ENCODE data around the gene CACNG3. TPM values are rescaled to one million over a fixed set of nuclear protein-coding genes. Genes with fewer than 3 reads are reported as not detected.
"Not testable (repeated sequence)": the region's sequence is repeated elsewhere in the genome, so short reads cannot be mapped to it uniquely, and the experiment has no call there.

The CACNG3 gene
- not detected for total RNA-seq

GRCh38 chr16:24255456-24256371 is at the start of gene CACNG3:
Gene CACNG3 (plus strand): TSS chr16:24256335. CDS start chr16:24256755, 420 bp downstream.
- POLR2A ChIA-PET = no interaction called here
- Mint-ChIP-seq H3K36me3 (ENCODE audit: low read depth) (no peaks in the 10 kb centered on the region), H3K27ac (no peak within 1 kb of the TSS), H3K27me3 (peaks cover 45% of the 10 kb centered on the region), H3K4me3 (no peak within 1 kb of the TSS), H3K4me1 (no peaks in the 10 kb centered on the region), H3K9me3 (no peaks in the 10 kb centered on the region)
- CTCF ChIA-PET = no interaction called here
- DNase-seq = peak; percentile 72

- POLR2A ChIA-PET = no interaction called here
- no peak overlapping the region for H3K4me3 Mint-ChIP-seq
- H3K27me3 Mint-ChIP-seq = no peaks in the 10 kb centered on the region
- H3K9me3 Mint-ChIP-seq = no peaks in the 10 kb centered on the region
- no peak for DNase-seq
- peaks cover 24% of the 10 kb centered on the region for H3K36me3 Mint-ChIP-seq (ENCODE audit: low read depth)
- H3K4me1 Mint-ChIP-seq = no peaks in the 10 kb centered on the region
- no peak overlapping the region for H3K27ac Mint-ChIP-seq
- CTCF ChIA-PET = interaction anchor here (0.5 to 0.7 kb wide), 3 partner anchors 16 to 928 kb away, joined by 3 to 4 read pairs (median 3); no protein-coding TSS in a partner anchor
These were observed 49.2 kb upstream of the CACNG3 start for GRCh38 chr16:24206926-24207325.

- Mint-ChIP-seq H3K27ac (no peak overlapping the region), H3K9me3 (no peaks in the 10 kb centered on the region), H3K27me3 (no peaks in the 10 kb centered on the region), H3K4me1 (no peaks in the 10 kb centered on the region), H3K36me3 (ENCODE audit: low read depth) (peaks cover 16% of the 10 kb centered on the region), H3K4me3 (no peak overlapping the region)
- CTCF ChIA-PET = interaction anchor here (0.5 to 0.8 kb wide), 2 partner anchors 104 to 137 kb away, joined by 3 read pairs; no protein-coding TSS in a partner anchor
- POLR2A ChIA-PET = no interaction called here
- DNase-seq = no peak
These were observed 47.4 kb upstream of the CACNG3 start for GRCh38 chr16:24208710-24209109.

DNA sequence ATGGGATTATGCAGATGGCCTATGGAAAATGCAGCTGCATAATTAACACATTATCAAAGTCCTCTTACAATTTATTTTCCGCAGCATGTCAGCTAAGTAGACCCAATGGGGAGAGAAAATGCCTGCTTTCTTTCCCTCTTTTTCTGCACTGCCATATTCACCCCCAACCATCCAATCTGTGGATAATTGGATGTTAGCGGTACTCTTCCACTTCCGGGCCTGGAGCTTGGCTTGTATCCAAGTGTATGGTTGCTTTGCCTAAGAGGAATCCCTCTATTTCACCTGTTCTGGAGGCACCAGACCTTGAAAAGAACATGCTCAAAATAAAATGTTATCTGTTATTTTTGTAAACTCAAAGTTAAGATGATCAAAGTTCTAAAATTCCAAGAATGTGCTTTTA is 41.1 kb upstream of the CACNG3 start:
- no peak overlapping the region for H3K27ac Mint-ChIP-seq
- no peak for DNase-seq
- POLR2A ChIA-PET = no interaction called here
- no peaks in the 10 kb centered on the region for H3K9me3 Mint-ChIP-seq
- no peaks in the 10 kb centered on the region for H3K4me1 Mint-ChIP-seq
- no peaks in the 10 kb centered on the region for H3K27me3 Mint-ChIP-seq
- no peak overlapping the region for H3K4me3 Mint-ChIP-seq
- CTCF ChIA-PET = no interaction called here
- peaks cover 14% of the 10 kb centered on the region for H3K36me3 Mint-ChIP-seq (ENCODE audit: low read depth)

GRCh38 chr16:24216961-24217360 is 39.2 kb upstream of the CACNG3 start:
- CTCF ChIA-PET = no interaction called here
- Mint-ChIP-seq H3K27ac (no peak overlapping the region), H3K36me3 (ENCODE audit: low read depth) (peaks cover 25% of the 10 kb centered on the region), H3K9me3 (no peaks in the 10 kb centered on the region), H3K27me3 (no peaks in the 10 kb centered on the region), H3K4me1 (no peaks in the 10 kb centered on the region), H3K4me3 (no peak overlapping the region)
- DNase-seq = no peak
- POLR2A ChIA-PET = no interaction called here

GRCh38 chr16:24217461-24217860 is 38.7 kb upstream of the CACNG3 start:
- no peak for DNase-seq
- Mint-ChIP-seq H3K4me1 (no peaks in the 10 kb centered on the region), H3K9me3 (no peaks in the 10 kb centered on the region), H3K36me3 (ENCODE audit: low read depth) (peaks cover 25% of the 10 kb centered on the region), H3K4me3 (no peak overlapping the region), H3K27ac (no peak overlapping the region), H3K27me3 (no peaks in the 10 kb centered on the region)
- CTCF ChIA-PET = interaction anchor here (0.6 kb wide), 1 partner anchor 656 kb away, joined by 4 read pairs; no protein-coding TSS in a partner anchor
- POLR2A ChIA-PET = no interaction called here

DNA sequence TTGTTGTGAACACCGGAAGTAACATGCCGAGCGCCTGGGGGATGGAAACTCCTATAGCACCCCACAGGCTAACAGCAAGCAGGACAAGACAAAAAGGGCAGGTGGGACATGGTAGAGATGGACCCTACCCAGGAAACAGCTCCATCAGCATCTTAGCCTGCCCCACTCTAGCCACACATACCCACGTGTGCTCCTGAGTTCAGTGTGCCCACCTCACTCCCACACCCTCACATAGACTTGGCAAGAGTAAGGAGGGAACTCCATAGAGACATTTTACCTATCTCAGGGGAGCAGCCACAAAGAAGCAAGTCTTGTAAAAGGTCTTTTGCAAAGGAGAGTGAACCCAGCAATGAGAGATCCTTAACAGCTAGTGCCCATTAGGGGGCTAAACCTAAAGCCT is 37.8 kb upstream of the CACNG3 start:
- H3K27ac Mint-ChIP-seq = no peak overlapping the region
- peaks cover 24% of the 10 kb centered on the region for H3K36me3 Mint-ChIP-seq (ENCODE audit: low read depth)
- POLR2A ChIA-PET = no interaction called here
- H3K4me1 Mint-ChIP-seq = no peaks in the 10 kb centered on the region
- no peak overlapping the region for H3K4me3 Mint-ChIP-seq
- no peaks in the 10 kb centered on the region for H3K27me3 Mint-ChIP-seq
- no peak for DNase-seq
- CTCF ChIA-PET = interaction anchor here (0.6 kb wide), 2 partner anchors 10 to 655 kb away, joined by 4 to 5 read pairs; no protein-coding TSS in a partner anchor
- no peaks in the 10 kb centered on the region for H3K9me3 Mint-ChIP-seq

- ChIA-PET CTCF (no interaction called here), POLR2A (no interaction called here)
- Mint-ChIP-seq H3K4me3 (no peak overlapping the region), H3K27me3 (no peaks in the 10 kb centered on the region), H3K36me3 (ENCODE audit: low read depth) (peaks cover 16% of the 10 kb centered on the region), H3K27ac (no peak overlapping the region), H3K4me1 (no peaks in the 10 kb centered on the region), H3K9me3 (no peaks in the 10 kb centered on the region)
- no peak for DNase-seq
These were observed 34.9 kb upstream of the CACNG3 start for GRCh38 chr16:24221219-24221618.

- ChIA-PET POLR2A (no interaction called here), CTCF (no interaction called here)
- no peak for DNase-seq
- Mint-ChIP-seq H3K27me3 (no peaks in the 10 kb centered on the region), H3K9me3 (no peaks in the 10 kb centered on the region), H3K4me1 (no peaks in the 10 kb centered on the region), H3K4me3 (no peak overlapping the region), H3K27ac (no peak overlapping the region), H3K36me3 (ENCODE audit: low read depth) (no peaks in the 10 kb centered on the region)
These were observed 27.6 kb upstream of the CACNG3 start for GRCh38 chr16:24228514-24228913.

DNA sequence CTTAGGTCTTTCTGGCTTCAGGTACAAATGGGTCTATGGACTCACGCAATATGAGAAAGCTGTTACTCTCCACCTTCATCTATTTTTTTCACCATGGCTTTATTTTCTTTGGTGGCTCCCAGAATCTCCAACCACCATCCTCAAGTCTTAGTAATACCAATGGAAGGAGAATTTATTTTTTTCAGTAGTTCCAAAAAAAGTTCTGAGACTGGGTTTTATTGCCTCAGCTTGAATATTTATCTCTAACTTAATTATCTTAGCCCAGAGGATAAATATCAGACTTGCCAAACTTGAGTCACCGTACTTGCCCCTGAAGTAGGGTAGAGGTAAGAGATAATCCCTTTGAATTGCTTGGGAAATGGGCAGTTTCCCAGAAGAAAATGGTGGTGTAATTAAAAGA is 23.2 kb upstream of the CACNG3 start:
- no peak for DNase-seq
- Mint-ChIP-seq H3K9me3 (no peaks in the 10 kb centered on the region), H3K27me3 (no peaks in the 10 kb centered on the region), H3K4me3 (no peak overlapping the region), H3K27ac (no peak overlapping the region), H3K36me3 (ENCODE audit: low read depth) (no peaks in the 10 kb centered on the region), H3K4me1 (no peaks in the 10 kb centered on the region)
- ChIA-PET POLR2A (no interaction called here), CTCF (no interaction called here)

- no peak for DNase-seq
- Mint-ChIP-seq H3K9me3 (peaks cover 8% of the 10 kb centered on the region), H3K4me3 (no peak overlapping the region), H3K36me3 (ENCODE audit: low read depth) (no peaks in the 10 kb centered on the region), H3K27me3 (no peaks in the 10 kb centered on the region), H3K27ac (no peak overlapping the region), H3K4me1 (no peaks in the 10 kb centered on the region)
- CTCF ChIA-PET = interaction anchor here (0.6 to 1.5 kb wide), 2 partner anchors 8 to 66 kb away, joined by 3 to 4 read pairs; no protein-coding TSS in a partner anchor
- POLR2A ChIA-PET = no interaction called here
These were observed 21.4 kb upstream of the CACNG3 start for GRCh38 chr16:24234737-24235136.

DNA sequence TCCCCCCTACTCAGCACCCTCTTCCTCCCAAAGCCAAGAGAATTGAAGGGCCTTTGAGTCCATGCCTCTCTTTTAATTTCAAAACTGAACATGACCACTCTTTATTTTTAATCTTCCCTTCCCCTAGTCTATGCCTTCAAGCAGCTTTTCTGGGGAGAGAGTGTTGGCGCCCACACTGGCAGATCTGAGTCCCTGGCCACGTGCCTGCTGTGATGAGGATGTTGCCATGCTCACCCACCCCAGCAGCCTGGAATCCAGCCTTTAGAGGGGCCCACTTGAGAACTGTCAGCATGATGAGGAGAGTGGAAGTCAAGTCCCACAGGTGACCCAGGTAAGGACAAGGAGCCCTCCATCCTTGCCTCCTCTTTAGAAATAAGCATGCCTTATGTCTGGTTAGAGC is 20.3 kb upstream of the CACNG3 start:
- ChIA-PET CTCF (no interaction called here), POLR2A (no interaction called here)
- H3K27ac Mint-ChIP-seq = no peak overlapping the region
- H3K36me3 Mint-ChIP-seq (ENCODE audit: low read depth) = no peaks in the 10 kb centered on the region
- no peaks in the 10 kb centered on the region for H3K4me1 Mint-ChIP-seq
- no peak for DNase-seq
- peaks cover 8% of the 10 kb centered on the region for H3K9me3 Mint-ChIP-seq
- H3K4me3 Mint-ChIP-seq = no peak overlapping the region
- H3K27me3 Mint-ChIP-seq = no peaks in the 10 kb centered on the region

GRCh38 chr16:24238846-24239245 is 17.3 kb upstream of the CACNG3 start:
- H3K4me3 Mint-ChIP-seq; DNase-seq; POLR2A ChIA-PET; H3K9me3 Mint-ChIP-seq; H3K36me3 Mint-ChIP-seq (ENCODE audit: low read depth); H3K27ac Mint-ChIP-seq; H3K4me1 Mint-ChIP-seq; H3K27me3 Mint-ChIP-seq: not testable (repeated sequence)
- CTCF ChIA-PET = interaction anchor here (0.5 to 1.3 kb wide), 2 partner anchors 168 to 1059 kb away, joined by 3 read pairs; no protein-coding TSS in a partner anchor

Measured in activated CD4-positive, alpha-beta T cell treated with anti-CD3 and anti-CD28 coated beads, Interleukin-2, amount 10 ng/mL, durations not matched to agents 7 days and 5 days (primary cell).